IPS-NIHi7 (cell line): ENCODE data around the gene MYO9A.
"Not testable (repeated sequence)": the region's sequence is repeated elsewhere in the genome, so short reads cannot be mapped to it uniquely, and the experiment has no call there.

Source experiments
- DNase-seq: peaks from one replicate; pipeline ENCODE4 v3.0.0; 2012; ENCODE audit warnings: mixed read lengths; ENCODE audit errors: extremely low spot score

MYO9A gene

DNA sequence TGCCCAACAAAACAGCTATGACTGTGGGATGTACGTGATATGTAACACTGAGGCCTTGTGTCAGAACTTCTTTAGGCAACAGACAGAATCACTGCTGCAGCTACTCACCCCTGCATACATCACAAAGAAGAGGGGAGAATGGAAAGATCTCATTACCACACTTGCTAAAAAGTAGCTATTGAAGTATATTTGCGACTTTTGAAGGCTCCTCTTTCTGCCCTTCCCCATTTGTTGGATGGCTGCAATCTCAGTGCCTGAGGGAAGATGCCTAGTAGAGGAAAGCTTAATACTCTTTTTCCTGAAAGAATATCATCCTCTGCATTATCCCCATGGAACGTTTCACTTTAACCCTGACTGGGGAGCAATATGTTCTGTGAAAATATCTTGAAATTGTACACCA, 22.1 kb upstream of the MYO9A start:
- DNase-seq: no peak

DNA sequence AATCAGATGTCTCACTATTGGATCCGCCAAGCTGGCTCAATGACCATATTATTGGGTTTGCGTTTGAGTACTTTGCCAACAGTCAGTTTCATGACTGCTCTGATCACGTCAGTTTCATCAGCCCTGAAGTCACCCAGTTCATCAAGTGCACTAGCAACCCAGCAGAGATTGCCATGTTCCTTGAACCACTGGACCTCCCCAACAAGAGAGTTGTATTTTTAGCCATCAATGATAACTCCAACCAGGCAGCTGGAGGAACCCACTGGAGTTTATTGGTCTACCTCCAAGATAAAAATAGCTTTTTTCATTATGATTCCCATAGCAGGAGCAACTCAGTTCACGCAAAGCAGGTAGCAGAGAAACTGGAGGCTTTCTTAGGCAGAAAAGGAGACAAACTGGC, 21.7 kb upstream of the MYO9A start:
- no peak for DNase-seq

DNA sequence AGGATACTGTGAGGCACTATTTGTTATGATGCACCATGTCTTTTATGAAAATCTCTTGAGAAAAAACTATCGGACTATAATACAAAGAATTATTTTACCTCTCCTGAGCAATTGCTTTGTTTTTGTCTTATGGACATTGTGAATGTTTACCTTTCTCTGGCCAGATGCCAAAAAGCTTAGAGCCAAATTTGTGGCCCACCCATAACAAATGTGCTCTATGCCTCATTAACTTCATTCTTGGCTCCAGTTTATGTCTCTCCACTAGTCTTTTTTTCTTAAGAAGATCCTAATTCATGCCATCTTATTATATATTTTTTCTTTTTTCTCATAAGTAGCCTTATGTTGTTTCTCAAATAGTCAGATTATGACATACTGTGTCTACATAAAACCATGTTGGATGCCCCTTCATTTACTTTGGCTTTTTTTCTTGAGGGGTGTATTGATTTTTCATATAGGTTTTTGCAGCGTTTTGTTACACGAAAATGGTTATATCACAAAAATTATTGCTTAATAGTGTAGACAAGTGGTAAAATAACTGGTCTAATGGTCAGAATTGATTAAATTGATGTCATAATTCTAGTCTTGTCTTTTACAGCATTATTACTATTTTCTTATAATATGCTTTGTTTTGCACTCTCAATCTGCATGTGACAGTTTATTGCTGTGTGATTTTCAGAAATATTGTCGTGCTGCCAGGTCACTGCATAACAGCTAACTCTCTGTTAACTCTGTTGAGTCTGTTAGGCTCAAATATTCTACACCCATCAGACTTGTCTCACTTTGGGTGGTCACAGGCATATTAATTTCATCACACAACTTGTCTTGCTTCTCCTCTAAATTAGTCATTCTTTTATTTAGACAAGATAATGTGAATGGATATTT, 18.5 kb upstream of the MYO9A start:
- no peak for DNase-seq

GRCh38 chr15:72135719-72136118, 17.8 kb upstream of the MYO9A start:
- DNase-seq: no peak

GRCh38 chr15:72133211-72133610, 15.3 kb upstream of the MYO9A start:
- no peak for DNase-seq

GRCh38 chr15:72131922-72132321, 14.0 kb upstream of the MYO9A start:
- no peak for DNase-seq

GRCh38 chr15:72130272-72130671, 12.3 kb upstream of the MYO9A start:
- no peak for DNase-seq

- DNase-seq: no peak
Measured at GRCh38 chr15:72128359-72128758, 10.4 kb upstream of the MYO9A start.

GRCh38 chr15:72127724-72128322, 9.9 kb upstream of the MYO9A start:
- DNase-seq: no peak

- no peak for DNase-seq
Measured at GRCh38 chr15:72124218-72124617, 6.3 kb upstream of the MYO9A start.

DNA sequence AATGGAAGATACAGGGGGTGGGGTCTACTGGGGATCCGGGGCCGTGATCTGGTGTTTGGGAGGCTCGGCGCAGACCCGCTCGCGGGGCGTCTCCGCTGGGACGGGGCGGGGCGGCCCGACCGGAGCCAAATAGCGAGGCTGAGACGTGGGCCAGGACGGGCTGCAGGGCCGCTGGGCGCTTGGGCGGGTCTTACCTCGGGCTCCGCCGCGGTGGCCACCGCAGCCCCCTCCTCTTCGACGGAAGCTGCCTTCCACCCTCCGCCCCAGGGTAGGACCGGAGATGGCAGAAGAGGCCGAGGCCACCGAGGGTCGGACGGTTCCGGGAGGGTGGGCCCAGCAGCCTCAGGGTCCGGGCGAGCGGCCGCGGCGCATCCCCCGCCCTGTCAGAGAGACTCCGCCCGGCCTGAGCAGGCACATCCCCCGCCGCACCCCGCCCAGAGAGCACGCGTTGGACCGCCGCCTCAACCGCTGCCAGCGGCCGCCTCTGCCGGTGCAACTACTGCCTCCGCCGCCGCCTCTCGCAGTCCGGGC, 399 bp downstream of the MYO9A start:
- DNase-seq: peak; percentile 79

DNA sequence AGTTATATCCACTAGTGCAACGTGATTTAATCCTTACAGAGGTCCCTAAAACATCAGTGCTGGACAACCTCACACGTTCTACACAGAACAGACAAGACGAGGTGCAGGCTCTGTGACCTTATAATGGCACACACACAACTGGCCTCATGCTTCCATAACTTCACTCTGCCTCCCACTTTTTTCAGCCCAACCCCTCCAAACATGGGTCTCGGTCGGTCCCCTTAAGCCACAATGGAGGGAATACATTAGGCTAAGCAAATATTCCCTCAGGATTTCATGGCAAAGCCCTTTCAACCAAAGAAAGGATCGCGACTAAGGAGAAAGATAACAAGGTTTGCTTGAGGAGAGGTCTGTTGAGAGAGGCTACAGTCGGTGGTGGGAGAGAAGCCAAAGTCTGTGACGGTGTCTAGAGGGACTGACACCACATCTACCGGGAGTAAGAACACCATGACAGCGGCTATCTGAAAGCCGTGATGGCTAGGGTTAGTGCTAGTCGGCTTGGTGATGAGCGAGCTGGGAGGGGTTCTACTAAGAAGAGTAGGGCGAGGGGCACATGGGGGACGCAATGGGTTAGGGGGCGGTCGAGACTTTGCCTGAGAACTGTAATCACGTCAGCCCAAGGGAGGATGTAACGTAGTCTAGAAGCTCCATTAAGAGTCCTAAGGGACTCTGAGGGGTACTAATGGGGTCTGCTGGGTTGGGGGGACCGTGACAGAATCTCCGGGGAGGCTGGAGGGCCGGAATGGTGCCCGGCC, 1.0 kb downstream of the MYO9A start:
- peak; percentile 30 for DNase-seq

DNA sequence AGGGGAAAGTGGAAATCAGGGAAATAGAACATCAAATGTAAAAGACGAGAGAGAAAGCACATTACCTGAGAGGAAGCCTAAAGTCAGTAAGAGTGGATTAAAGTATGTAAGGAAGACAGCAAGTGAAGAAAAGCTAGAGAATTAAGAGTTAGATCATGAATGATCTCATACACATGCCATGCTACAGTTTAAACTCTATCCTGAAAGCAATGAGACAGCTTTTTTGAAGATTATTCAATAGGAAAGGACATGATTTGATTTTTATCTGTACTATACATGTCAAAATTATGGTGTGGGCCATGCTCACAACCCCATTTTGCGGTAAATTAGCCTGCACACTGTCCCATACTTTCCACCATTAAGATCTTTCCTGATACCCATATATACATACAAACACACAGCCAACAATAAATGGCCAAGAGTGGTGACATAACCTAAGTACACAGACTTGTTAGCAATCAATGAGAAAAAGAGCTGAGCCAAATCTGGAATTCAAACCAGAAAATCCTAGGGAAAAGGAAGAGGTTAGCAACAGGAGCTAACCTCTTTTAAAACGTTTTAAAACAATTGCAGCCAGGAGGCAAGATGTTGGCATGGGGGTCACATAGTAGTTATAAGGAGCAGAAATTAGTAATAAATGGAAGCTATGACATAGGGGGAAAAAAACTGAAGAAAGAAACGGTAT, 4.5 kb downstream of the MYO9A start:
- no peak for DNase-seq

DNA sequence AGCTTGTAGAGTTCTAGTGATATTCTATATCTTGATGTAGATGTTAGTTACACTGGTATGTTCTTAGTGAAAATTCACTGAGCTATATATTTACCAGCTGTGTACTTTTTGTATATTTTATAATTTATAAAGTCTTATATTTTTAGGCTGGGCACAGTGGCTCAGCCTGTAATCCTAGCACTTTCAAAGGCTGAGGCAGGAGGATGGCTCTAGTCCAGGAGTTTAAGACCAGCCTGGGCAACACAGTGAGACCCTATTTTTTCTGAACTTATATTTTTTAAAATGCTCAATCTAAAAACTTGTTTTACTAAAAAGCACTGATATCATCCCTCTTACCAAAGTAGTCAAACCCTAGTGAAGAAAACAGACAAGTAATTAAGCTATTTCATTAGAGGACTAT, 5.1 kb downstream of the MYO9A start:
- no peak for DNase-seq

- DNase-seq: no peak
Measured at GRCh38 chr15:72112116-72112515, 5.8 kb downstream of the MYO9A start.

DNA sequence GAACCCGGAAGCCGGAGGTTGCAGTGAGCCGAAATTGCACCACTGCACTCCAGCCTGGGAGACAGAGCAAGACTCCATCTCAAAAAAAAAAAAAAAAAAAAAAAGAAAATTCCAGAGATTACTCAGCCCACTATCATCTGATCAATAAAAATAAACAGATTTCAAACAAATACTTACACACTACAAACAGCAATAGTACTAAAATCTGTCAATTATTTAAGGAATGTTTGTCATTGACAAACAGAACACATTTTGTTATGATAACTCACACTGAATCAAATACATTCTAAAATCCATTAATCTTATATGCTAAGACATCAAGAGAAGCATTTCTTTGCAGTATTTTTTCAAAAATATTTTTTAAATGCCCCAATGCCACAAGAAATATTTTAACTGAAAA, 7.6 kb downstream of the MYO9A start:
- no peak for DNase-seq

- no peak for DNase-seq
Measured at GRCh38 chr15:72106068-72106467, 11.9 kb downstream of the MYO9A start.

DNA sequence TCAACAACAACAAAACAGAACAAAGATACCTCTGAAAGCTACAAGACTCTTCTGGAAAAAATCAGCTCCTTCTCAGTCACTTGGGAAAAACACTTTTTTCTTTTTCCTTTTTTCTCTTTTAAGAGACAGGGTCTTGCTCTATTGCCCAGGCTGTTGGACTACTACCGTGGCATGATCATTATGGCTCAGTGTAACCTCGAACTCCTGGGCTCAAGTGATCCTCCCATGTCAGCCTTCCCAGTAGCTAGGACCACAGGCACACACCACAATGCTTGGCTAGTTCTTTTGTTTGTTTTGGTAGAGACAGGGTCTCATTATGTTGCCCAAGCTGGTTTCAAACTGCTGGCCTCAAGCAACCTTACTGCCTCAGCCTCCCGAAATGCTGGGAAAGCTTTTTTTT, 12.8 kb downstream of the MYO9A start:
- no peak for DNase-seq

DNA sequence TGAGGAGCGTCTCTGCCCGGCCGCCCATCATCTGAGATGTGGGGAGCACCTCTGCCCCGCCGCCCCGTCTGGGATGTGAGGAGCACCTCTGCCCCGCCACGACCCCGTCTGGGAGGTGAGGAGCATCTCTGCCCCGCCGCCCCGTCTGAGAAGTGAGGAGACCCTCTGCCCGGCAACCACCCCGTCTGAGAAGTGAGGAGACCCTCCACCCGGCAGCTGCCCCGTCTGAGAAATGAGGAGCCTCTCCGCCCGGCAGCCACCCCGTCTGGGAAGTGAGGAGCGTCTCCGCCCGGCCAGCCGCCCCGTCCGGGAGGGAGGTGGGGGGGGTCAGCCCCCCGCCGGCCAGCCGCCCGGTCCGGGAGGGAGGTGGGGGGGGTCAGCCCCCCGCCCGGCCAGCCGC, 17.4 kb downstream of the MYO9A start:
- DNase-seq: not testable (repeated sequence)

DNA sequence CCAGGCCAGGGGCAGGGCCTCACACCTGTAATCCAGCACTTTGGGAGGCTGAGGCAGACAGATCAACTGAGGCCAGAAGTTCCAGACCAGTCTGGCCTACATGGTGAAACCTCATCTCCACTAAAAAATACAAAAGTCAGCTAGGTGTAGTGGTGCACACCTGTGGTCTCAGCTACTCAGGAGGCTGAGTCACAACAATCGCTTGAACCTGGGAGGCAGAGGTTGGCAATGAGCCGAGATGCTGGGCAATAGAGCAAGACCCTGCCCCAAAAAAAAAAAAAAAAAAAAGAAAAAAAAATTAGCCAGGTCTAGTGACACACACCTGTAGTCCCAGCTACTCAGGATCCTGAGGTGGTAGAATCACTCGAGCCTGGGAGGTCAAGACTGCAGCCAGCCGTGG, 18.8 kb downstream of the MYO9A start:
- no peak for DNase-seq

- no peak for DNase-seq
Measured at GRCh38 chr15:72098040-72098439, 19.9 kb downstream of the MYO9A start.

DNA sequence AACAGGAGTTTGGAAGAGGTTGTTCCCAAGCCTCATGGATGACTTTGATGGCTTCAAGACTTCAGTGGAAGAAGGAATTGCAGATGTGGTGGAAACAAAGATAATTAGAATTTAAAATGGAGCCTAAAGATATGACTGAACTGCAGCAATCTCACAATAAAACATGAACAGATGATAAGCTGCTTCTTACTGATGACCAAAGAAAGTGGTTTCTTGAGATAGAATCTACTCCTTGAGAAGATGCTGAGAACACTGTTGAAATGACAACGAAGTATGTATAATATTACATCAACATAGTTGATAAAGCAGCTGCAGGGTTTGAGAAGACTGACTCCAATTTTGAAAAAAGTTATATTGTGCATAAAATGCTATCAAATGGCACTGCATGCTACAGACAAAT, 21.2 kb downstream of the MYO9A start:
- no peak for DNase-seq
